Activated T-cell treated with anti-CD3 and anti-CD28 coated beads, Interleukin-2, amount 50 U/mL, for 72 hours (primary cell): ENCODE results near the gene LENG9. TPM values are rescaled to one million over a fixed set of nuclear protein-coding genes. Genes with fewer than 3 reads are reported as not detected.
"Not testable (repeated sequence)": the region's sequence is repeated elsewhere in the genome, so short reads cannot be mapped to it uniquely, and the experiment has no call there.

Experiments used
- ATAC-seq, 2 donors: fragments of 150-1000 bp; cut with Tn5 transposase; replicated peaks in 1 of 2; 2 replicates each; pipeline ENCODE4 v1.10.0; 2021; ENCODE audit warnings: moderate library complexity in 2 of 2, mild to moderate bottlenecking in 1 of 2
- DNase-seq, 2 donors: peaks; one replicate each; pipeline ENCODE4 v3.0.0; 2021 to 2022; ENCODE audit warnings: mixed read lengths in 1 of 2
- H3K27ac Mint-ChIP-seq: one replicate; pipeline ENCODE4 v1.8.0; 2022; ENCODE audit warnings: mild to moderate bottlenecking, moderate library complexity, mixed read lengths
- H3K27me3 Mint-ChIP-seq: one replicate; pipeline ENCODE4 v1.8.0; 2022; ENCODE audit warnings: low read depth, mixed read lengths
- H3K36me3 Mint-ChIP-seq, 2 donors: one replicate each; pipeline ENCODE4 v1.8.0; 2022; ENCODE audit warnings: mixed read lengths in 2 of 2, mild to moderate bottlenecking in 1 of 2; ENCODE audit not compliant: insufficient read depth in 2 of 2
- H3K4me1 Mint-ChIP-seq: one replicate; pipeline ENCODE4 v1.8.0; 2022; ENCODE audit warnings: low read depth, mixed read lengths
- H3K4me3 Mint-ChIP-seq, 2 donors: one replicate each; pipeline ENCODE4 v1.8.0; 2022; ENCODE audit warnings: mild to moderate bottlenecking in 2 of 2, mixed read lengths in 2 of 2, moderate library complexity in 2 of 2
- H3K9me3 Mint-ChIP-seq, 2 donors: one replicate each; pipeline ENCODE4 v1.8.0; 2022; ENCODE audit warnings: mixed read lengths in 2 of 2
- total RNA-seq, 2 donors: library from RNA; stranded (reverse); gene quantifications; one replicate each; pipeline ENCODE4 v1.2.3, GENCODE V29; 2022

Gene LENG9
- total RNA-seq, 2 donors from 2014 or later: 3.1 to 5.8 TPM

GRCh38 chr19:54493056-54493455 lies 29.5 kb upstream of the LENG9 start:
- DNase-seq, ATAC-seq, H3K9me3 Mint-ChIP-seq, H3K4me3 Mint-ChIP-seq, H3K27ac Mint-ChIP-seq, H3K36me3 Mint-ChIP-seq: not testable (repeated sequence)
- Mint-ChIP-seq H3K27me3 (peaks cover 40% of the 10 kb centered on the region), H3K4me1 (peaks cover 11% of the 10 kb centered on the region)

GRCh38 chr19:54492568-54492967 lies 29.0 kb upstream of the LENG9 start:
- Mint-ChIP-seq H3K4me3 (no peak overlapping the region), H3K9me3 (no peaks in the 10 kb centered on the region), H3K4me1 (peaks cover 6% of the 10 kb centered on the region), H3K27me3 (peaks cover 35% of the 10 kb centered on the region), H3K27ac (no peak overlapping the region), H3K36me3 (no peaks in the 10 kb centered on the region)
- ATAC-seq: no peak
- DNase-seq: no peak

- no peaks in the 10 kb centered on the region for H3K9me3 Mint-ChIP-seq
- H3K27ac Mint-ChIP-seq: no peak overlapping the region
- H3K4me3 Mint-ChIP-seq: no peak overlapping the region
- peaks cover 22% of the 10 kb centered on the region for H3K27me3 Mint-ChIP-seq
- DNase-seq: no peak
- no peaks in the 10 kb centered on the region for H3K36me3 Mint-ChIP-seq
- no peak for ATAC-seq
- peaks cover 6% of the 10 kb centered on the region for H3K4me1 Mint-ChIP-seq
Measured at GRCh38 chr19:54489766-54490165, 26.2 kb upstream of the LENG9 start.

GRCh38 chr19:54489341-54489740 lies 25.8 kb upstream of the LENG9 start:
- Mint-ChIP-seq H3K27me3 (peaks cover 21% of the 10 kb centered on the region), H3K4me3 (no peak overlapping the region), H3K9me3 (no peaks in the 10 kb centered on the region)

GRCh38 chr19:54485851-54486250 lies 22.3 kb upstream of the LENG9 start:
- no peak for ATAC-seq
- H3K9me3 Mint-ChIP-seq: no peaks in the 10 kb centered on the region
- no peak overlapping the region for H3K27ac Mint-ChIP-seq
- H3K36me3 Mint-ChIP-seq: no peaks in the 10 kb centered on the region
- peaks cover 27% of the 10 kb centered on the region for H3K27me3 Mint-ChIP-seq
- DNase-seq: no peak
- no peak overlapping the region for H3K4me3 Mint-ChIP-seq
- H3K4me1 Mint-ChIP-seq: peaks cover 13% of the 10 kb centered on the region

More at GRCh38 chr19:54489341-54489740, 25.8 kb upstream of the LENG9 start:
- Mint-ChIP-seq H3K4me1 (peaks cover 6% of the 10 kb centered on the region), H3K36me3 (no peaks in the 10 kb centered on the region), H3K27ac (no peak overlapping the region)
- ATAC-seq (no peak), DNase-seq (no peak)

GRCh38 chr19:54484451-54484850 lies 20.9 kb upstream of the LENG9 start:
- no peak for ATAC-seq
- Mint-ChIP-seq H3K27ac (no peak overlapping the region), H3K27me3 (peaks cover 33% of the 10 kb centered on the region), H3K36me3 (no peaks in the 10 kb centered on the region), H3K4me3 (no peak overlapping the region), H3K4me1 (peaks cover 13% of the 10 kb centered on the region), H3K9me3 (no peaks in the 10 kb centered on the region)
- DNase-seq: no peak

- ATAC-seq: no peak
- no peaks in the 10 kb centered on the region for H3K9me3 Mint-ChIP-seq
- H3K4me3 Mint-ChIP-seq: no peak overlapping the region
- DNase-seq: no peak
- H3K4me1 Mint-ChIP-seq: peaks cover 13% of the 10 kb centered on the region
- peaks cover 41% of the 10 kb centered on the region for H3K27me3 Mint-ChIP-seq
- no peak overlapping the region for H3K27ac Mint-ChIP-seq
- no peaks in the 10 kb centered on the region for H3K36me3 Mint-ChIP-seq
Measured at GRCh38 chr19:54482889-54483288, 19.3 kb upstream of the LENG9 start.

GRCh38 chr19:54481326-54481930 lies 17.9 kb upstream of the LENG9 start:
- H3K4me3 Mint-ChIP-seq: no peak overlapping the region
- no peaks in the 10 kb centered on the region for H3K9me3 Mint-ChIP-seq
- peak; percentile 43 to 58 for ATAC-seq
- peaks cover 13% of the 10 kb centered on the region for H3K4me1 Mint-ChIP-seq
- peak; percentile 47 for DNase-seq
- H3K36me3 Mint-ChIP-seq: no peaks in the 10 kb centered on the region
- H3K27me3 Mint-ChIP-seq: peaks cover 55% of the 10 kb centered on the region
- no peak overlapping the region for H3K27ac Mint-ChIP-seq

GRCh38 chr19:54480051-54480450 lies 16.5 kb upstream of the LENG9 start:
- Mint-ChIP-seq H3K27ac (no peak overlapping the region), H3K27me3 (peaks cover 52% of the 10 kb centered on the region), H3K9me3 (no peaks in the 10 kb centered on the region), H3K36me3 (no peaks in the 10 kb centered on the region), H3K4me1 (peaks cover 8% of the 10 kb centered on the region), H3K4me3 (no peak overlapping the region)
- no peak for ATAC-seq
- DNase-seq: no peak

- DNase-seq (no peak), ATAC-seq (peak in 1 of 2 donors; percentile 36)
- Mint-ChIP-seq H3K27me3 (peaks cover 48% of the 10 kb centered on the region), H3K9me3 (no peaks in the 10 kb centered on the region), H3K4me3 (no peak overlapping the region), H3K36me3 (no peaks in the 10 kb centered on the region), H3K27ac (no peak overlapping the region), H3K4me1 (peaks cover 8% of the 10 kb centered on the region)
Measured at GRCh38 chr19:54478677-54479266, 15.2 kb upstream of the LENG9 start.

GRCh38 chr19:54477650-54478049 lies 14.1 kb upstream of the LENG9 start:
- no peaks in the 10 kb centered on the region for H3K36me3 Mint-ChIP-seq
- ATAC-seq (no peak), DNase-seq (no peak)
- no peak overlapping the region for H3K4me3 Mint-ChIP-seq
- no peak overlapping the region for H3K27ac Mint-ChIP-seq
- peaks cover 57% of the 10 kb centered on the region for H3K27me3 Mint-ChIP-seq
- H3K9me3 Mint-ChIP-seq: no peaks in the 10 kb centered on the region
- H3K4me1 Mint-ChIP-seq: peaks cover 17% of the 10 kb centered on the region

- Mint-ChIP-seq H3K9me3 (no peaks in the 10 kb centered on the region), H3K27me3 (peaks cover 49% of the 10 kb centered on the region), H3K4me3 (no peak overlapping the region), H3K27ac (no peak overlapping the region), H3K4me1 (peaks cover 11% of the 10 kb centered on the region), H3K36me3 (no peaks in the 10 kb centered on the region)
- ATAC-seq: no peak
- DNase-seq: no peak
Measured at GRCh38 chr19:54475706-54476105, 12.1 kb upstream of the LENG9 start.

GRCh38 chr19:54473892-54474372 lies 10.4 kb upstream of the LENG9 start:
- Mint-ChIP-seq H3K27ac (no peak overlapping the region), H3K4me1 (peaks cover 22% of the 10 kb centered on the region), H3K36me3 (no peaks in the 10 kb centered on the region), H3K27me3 (peaks cover 55% of the 10 kb centered on the region), H3K4me3 (no peak overlapping the region), H3K9me3 (no peaks in the 10 kb centered on the region)
- DNase-seq: no peak
- ATAC-seq: no peak
